Left renal pelvis (tissue), 4 donors: ENCODE data around the gene CALR3. TPM values are rescaled to one million over a fixed set of nuclear protein-coding genes. Genes with fewer than 3 reads are reported as not detected.

Experiments
- DNase-seq, 4 donors: peaks; one replicate each; pipeline ENCODE4 v3.0.0-alpha.2; 2013; ENCODE audit warnings: low read depth in 4 of 4, low spot score in 3 of 4
- polyA plus RNA-seq, 4 donors: library from polyadenylated mRNA; unstranded; fragments of 120-200 nt; gene quantifications; one replicate each; pipeline ENCODE4 v1.2.1, GENCODE V29; 2013; ENCODE audit not compliant: insufficient read length in 4 of 4

Gene CALR3
- polyA plus RNA-seq, 4 donors: 0.10 TPM; not detected in 3

GRCh38 chr19:16435238-16435917 is 60.6 kb downstream of the CALR3 start:
- no peak for DNase-seq

- DNase-seq: no peak
These were observed 62.0 kb downstream of the CALR3 start for GRCh38 chr19:16433986-16434385.

GRCh38 chr19:16429759-16430091 is 66.2 kb downstream of the CALR3 start:
- no peak for DNase-seq

GRCh38 chr19:16429066-16429758 is 66.8 kb downstream of the CALR3 start:
- no peak for DNase-seq

Other genes starting within 250 kb of the CALR3 start
- 100 to 1,000 TPM in 1 of 4 donors, 10 to 100 TPM in 3; 15.9 to 254 (median 27.3) TPM for gene KLF2, start 171.3 kb downstream of the CALR3 start, polyA plus RNA-seq
- gene EPS15L1, start 24.2 kb downstream of the CALR3 start, polyA plus RNA-seq: 10 to 100 TPM; 26.5 to 33.4 (median 27.2) TPM
- gene C19orf44, start 227 bp upstream of the CALR3 start, polyA plus RNA-seq: 10 to 100 TPM; 11.8 to 15.8 (median 12.2) TPM
- 10 to 100 TPM; 30.3 to 55.1 (median 36.6) TPM for gene CHERP, start 46.3 kb upstream of the CALR3 start, polyA plus RNA-seq
- gene SLC35E1, start 76.2 kb upstream of the CALR3 start, polyA plus RNA-seq: 10 to 100 TPM; 38.1 to 47.6 (median 40.4) TPM
- gene MED26, start 132.0 kb upstream of the CALR3 start, polyA plus RNA-seq: 1 to 10 TPM; 6.4 to 8.2 (median 7.0) TPM
- 100 to 1,000 TPM in 3 of 4 donors, 10 to 100 TPM in 1; 79.6 to 112 (median 104) TPM for gene SMIM7, start 164.0 kb upstream of the CALR3 start, polyA plus RNA-seq
- gene TMEM38A, start 165.0 kb upstream of the CALR3 start, polyA plus RNA-seq: 1 to 10 TPM; 3.7 to 9.3 (median 8.2) TPM
- gene NWD1, start 223.7 kb upstream of the CALR3 start, polyA plus RNA-seq: under 1 TPM; 0.01 to 0.11 (median 0.08) TPM